GM21447 (cell line): ENCODE results near the gene APCDD1L.
"Not testable (repeated sequence)": the region's sequence is repeated elsewhere in the genome, so short reads cannot be mapped to it uniquely, and the experiment has no call there.

ENCODE experiments used
- ATAC-seq: cut with Tn5 transposase; IDR thresholded peaks from one replicate; pipeline ENCODE4 v1.9.1; 2021; ENCODE audit not compliant: unreplicated experiment

The APCDD1L gene

GRCh38 chr20:58518387-58518786 is 3.2 kb upstream of the APCDD1L start:
- no peak for ATAC-seq

DNA sequence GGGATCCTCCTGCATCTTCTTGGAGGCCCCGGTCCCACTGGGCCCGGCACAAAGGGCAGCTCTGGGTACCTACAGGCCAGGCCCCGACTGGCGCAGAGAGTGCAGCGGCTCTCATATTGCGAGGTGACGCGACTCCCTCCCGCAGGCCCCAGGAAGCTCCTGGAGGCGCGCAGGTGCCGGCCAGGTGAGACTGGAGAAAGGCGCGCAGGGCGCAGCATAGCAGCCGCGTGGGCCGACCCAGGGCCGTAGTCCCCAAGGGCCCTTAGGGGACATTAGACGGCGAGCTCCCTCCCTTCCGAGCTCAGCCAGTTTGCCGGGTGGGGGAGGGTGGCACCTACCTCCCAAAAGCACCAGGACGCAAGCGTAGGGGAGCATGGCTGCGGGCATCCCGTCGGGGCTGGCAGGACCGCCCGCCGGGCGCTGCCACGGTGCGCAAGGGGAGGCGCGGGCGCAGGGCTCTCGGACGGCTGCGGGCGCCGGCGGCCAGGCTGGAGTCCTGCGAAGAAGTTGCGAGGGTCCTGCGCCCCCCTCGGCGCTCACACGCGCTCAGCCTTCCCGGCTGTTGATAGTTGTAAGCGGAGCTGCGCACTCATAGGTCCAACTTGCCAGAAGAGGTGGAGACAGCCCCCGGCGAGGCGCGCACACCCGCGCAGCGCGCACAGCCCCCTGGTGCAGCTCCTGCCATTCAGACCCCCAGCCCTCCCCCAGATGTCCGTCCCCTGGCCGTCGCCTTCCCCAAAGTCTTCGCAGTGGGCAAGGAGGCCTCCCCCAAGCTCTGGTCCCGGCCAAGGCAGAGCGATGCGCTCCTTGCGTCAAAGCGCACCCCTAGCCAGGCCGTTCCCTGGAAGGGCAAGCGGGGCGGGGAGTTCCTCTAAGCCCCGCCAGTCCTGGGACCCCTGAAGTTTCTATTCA is 622 bp downstream of the APCDD1L start:
- ATAC-seq = no peak

- no peak for ATAC-seq
Observed at GRCh38 chr20:58513580-58514285, 1.5 kb downstream of the APCDD1L start.

DNA sequence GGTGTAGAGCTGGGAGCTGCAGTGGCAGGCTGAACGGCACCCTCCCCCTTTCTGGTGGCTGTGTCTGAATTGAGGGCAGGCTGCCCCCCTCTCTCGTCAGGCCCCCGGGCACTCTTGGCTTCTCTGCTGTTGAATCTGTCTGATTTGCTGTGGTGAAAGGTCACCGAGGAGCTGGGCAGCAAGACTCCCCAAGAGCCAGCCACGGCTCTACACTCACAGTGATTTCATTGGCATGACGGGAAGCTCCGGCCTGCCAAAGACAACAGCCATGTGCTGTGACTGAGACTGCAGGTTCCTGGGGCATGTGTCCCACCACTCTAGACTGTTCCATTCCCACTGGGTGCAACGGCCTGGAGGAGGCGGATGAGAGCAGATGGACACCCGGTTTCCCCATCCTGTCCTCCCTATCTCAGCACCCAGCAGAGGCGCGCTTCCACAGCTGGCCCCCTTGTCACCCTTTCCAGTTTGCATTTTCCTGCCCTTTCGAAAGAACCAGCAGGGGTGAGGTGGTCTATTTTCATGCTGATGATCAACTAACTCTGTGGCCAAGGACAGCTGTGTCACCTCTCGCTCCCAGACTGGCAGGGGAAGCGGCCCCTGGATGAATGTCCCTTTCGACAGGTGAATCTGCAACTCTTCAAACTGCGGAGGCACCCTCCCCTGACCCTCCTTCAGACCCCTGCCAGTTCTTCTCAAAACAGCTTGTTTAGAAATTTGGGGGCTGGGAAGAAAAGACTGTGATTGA is 2.2 kb downstream of the APCDD1L start:
- ATAC-seq = no peak

DNA sequence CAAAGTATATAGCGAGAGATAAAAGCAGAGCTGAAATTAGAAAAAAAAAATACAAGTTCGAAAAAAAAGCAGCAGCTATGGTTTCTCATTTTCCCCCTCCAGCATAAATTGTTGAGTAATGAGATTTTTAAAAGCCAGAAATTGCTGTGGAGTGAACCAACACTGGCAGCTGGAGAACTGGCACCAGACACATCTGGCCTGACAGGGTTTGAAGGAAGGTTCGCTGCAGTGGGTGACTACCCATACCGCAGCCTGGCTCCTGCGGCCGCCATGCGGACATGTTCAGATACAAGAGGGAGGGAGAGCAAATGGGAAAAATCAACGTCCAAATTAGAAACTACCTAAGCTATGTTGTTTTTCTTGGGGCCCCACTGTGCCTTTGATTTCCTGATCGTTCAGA is 3.3 kb downstream of the APCDD1L start:
- ATAC-seq = no peak

DNA sequence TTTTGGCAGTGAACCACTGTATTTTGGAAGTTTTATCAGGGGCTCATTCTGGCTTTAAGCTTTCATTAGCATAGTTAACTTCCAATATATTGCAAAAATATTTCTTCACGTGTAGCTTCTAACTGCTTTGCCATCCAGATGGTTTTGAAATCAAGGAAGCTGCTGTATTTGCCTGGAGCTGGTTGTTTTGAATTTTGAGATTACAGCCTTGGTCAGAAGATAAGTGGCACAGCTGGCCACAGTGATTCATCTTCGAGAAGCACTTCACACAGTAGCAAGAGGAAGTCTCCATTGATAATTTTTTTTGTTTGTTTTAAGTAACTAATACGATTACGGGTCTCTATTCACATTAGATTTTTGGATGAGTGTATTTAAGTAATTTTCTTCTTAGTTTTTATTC is 3.8 kb downstream of the APCDD1L start:
- no peak for ATAC-seq

- no peak for ATAC-seq
Observed at GRCh38 chr20:58510921-58511320, 4.3 kb downstream of the APCDD1L start.

DNA sequence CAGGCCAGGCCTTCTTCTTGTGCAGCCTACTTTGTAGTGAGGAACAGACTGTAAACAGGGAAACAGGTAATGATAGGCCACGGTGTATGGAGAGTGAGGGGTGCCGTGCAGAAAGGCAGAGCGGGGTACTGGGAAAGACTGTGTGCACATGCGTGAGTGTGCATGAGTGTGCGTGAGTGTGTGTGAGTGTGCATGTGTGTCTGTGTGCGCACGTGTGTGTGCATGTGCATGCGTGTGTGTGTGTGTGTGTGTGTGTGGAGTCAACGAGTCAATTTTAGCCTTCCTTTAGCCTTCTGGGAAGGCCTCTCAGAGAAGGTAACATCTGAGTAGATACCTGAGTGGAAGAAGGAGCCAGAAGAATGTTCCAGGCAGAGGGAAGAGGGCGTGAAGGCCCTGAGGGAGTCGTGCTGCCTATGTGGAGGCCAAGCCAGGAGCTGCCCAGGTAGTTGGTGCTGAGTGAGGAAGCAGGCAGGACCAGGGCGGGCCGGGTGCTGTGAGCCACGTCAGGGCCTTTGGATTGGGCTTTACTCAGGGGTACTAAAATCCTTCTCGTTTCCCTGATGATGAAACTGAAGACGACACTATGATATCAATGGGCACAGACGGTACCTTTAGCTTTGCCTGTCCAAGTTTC is 6.3 kb downstream of the APCDD1L start:
- no peak for ATAC-seq

DNA sequence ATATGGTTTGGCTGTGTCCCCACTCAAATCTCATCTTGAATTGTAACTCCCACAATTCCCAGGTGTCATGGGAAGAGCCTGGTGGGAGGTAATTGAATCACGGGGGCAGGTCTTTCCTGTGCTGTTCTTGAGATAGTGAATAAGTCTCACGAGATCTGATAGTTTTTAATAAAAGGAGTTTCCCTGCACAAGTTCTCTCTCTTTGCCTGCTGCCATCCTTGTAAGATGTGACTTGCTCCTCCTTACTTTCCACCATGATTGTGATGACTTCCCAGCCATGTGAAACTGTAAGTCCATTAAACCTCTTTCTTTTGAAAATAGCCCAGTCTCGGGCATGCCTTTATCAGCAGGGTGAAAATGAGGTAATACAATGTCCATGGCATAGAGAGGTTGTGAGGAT is 8.2 kb downstream of the APCDD1L start:
- ATAC-seq = not testable (repeated sequence)

DNA sequence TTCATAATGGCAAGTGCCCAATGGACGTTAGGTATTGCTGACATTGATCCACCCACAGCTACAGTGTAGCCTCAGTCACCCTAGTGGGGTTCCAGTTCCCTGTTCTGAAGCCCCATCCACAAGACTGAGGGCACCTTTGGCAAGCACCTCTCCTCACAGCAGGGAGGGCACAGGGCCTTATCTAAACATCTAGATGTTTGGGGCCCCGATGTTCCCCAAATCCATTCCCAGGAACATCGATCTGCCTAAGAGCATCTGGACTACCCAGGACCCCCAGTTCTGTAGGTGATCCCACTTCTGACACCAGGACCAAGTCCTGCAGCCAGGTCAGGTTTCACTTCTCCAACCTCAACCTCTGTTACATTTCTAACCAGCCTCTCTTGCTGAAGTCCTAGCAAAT is 10.6 kb downstream of the APCDD1L start:
- no peak for ATAC-seq

- ATAC-seq = no peak
Observed at GRCh38 chr20:58503668-58504067, 11.5 kb downstream of the APCDD1L start.

DNA sequence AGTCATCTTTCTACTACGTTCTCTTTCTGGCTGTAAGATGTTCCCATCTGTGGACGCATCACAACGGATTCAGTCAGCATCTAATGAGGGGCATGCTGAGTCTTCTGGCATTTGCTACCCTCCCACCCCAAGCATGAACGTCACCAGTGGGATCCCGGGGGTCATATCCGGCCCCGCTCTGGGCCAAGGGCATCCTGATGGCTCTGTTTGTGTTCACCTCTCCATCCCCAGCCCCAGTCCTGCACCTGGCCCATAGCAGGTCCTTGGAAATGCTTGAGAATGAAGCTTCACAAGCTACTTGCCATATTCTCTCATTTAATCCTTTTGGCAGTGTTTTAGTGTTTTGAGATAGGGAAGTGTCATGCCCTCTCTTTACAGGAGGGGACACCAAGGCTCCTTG is 14.9 kb downstream of the APCDD1L start:
- ATAC-seq = no peak

DNA sequence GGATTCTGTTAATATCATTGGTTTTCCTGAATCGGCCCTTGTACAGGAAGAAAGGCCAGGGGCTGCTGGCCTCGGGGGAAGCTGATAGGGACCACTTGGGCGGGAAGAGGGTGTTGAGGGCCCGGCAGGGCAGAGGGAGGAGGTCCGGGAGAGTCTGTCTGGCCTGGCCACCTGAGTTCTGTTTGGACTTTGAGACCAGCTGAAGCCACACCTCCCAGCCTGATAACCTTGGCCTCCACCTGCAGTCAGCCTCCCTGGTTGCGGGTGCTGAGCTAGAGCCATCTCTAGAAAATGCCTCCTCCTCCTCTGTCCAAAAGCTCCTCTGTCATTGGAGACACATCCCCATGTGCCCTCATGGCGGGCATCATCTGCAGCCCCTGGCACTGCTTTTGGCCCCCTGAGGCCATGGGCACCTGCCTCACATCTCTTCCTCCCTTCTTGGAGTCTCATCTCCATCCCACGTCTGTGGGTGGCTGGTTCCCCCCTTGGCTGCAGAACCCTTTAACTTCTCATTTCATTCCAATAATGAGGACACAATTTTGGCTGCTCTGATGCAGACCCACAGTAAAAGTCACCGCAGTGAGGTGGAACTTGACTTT is 16.6 kb downstream of the APCDD1L start:
- ATAC-seq = no peak

DNA sequence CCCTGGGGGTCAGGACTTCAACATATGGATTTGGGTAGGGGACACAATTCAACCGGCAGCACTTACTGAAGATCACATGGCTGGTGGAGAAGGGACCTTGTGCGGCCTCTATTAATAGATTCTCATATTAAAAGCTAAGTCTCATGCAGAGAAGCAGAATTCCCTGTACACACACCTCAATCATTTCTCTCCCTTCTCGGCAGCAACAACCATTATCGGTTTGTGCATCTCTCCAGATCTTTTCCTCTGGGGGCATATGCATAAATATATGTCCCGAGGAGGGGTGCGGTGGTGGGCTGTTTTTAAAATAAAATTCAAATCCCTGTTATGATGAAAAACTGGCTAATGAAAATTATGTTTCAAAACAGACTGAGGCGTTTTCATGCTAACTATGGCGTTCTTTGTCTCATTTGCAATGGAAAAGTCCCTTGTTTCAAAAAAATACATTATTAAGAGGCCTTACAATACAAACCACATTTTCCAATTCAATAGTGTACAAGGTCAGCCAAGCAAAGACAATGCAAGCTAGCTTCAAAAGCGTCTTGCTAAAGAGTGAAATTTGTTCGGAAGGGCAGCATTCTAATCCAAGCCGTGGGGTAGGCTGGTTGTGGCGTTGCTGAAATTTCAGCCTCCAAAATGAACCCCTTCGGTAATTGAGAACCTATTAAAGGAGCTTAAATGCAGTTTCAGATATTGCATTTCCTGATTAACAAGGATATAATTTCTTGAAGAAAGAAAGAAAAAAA is 17.3 kb downstream of the APCDD1L start:
- ATAC-seq = no peak

- no peak for ATAC-seq
Observed at GRCh38 chr20:58497076-58497641, 18.0 kb downstream of the APCDD1L start.

DNA sequence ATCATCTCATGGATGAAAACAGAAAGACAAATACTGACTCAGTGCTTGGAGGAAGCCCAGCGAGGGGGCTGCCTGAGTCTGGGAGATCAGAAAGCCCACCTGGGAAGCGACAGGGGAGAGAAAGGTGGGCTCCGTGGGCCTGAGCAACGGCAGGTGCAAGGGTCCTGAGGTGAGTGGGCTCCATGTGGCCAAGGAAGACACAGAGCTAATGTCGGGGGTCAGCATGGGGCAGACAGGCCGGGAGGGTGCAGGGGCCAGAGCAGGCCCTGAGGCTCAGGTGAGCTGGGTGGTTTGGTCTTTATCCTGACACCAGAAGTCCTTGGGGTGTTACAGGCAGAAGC is 18.8 kb downstream of the APCDD1L start:
- no peak for ATAC-seq

- no peak for ATAC-seq
Observed at GRCh38 chr20:58495623-58496428, 19.4 kb downstream of the APCDD1L start.

DNA sequence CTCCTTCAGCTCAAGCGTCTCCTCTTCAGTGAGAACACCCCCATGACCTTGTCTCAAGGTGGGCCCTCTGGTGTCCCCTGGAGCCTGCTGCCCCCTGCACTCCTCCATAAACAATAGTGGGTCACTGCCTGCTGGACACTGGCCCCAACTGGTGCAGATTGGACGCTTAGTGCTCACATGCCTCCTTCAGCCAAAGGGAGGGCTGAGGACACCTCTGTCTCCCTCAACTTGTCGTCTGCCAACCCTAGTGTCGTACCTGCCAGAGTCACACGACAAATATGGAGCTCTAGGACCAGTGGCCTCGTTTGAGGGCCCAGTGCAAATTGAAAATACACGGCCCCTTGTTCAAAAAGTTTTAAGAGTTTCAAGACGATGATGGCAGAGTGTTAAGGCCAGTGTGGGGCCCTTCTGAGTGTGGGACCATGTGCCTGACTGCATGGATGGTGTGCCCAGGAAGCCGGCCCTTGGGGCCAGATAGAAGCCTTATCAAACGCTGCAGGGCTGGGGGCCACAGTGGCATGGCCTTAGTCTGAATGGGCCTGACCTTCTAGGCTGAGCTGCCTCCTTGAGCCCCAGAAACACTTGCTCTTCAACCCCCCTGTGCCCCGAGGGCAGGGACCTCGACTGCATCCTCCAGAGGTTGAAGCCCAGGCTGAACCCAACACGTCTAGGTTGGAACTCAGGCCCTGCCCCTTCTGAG is 20.1 kb downstream of the APCDD1L start:
- no peak for ATAC-seq
